ENCODE data around the gene ARHGEF18.
"Not testable (repeated sequence)": the region's sequence is repeated elsewhere in the genome, so short reads cannot be mapped to it uniquely, and the experiment has no call there.

Gene ARHGEF18

GRCh38 chr19:7348587-7349230 is at the start of gene ARHGEF18:
Gene ARHGEF18 (plus strand): TSS chr19:7348937. CDS start chr19:7362891, 13,954 bp downstream.
- DNase-seq = no peak

- DNase-seq = no peak
These were observed 47.2 kb upstream of the ARHGEF18 start for GRCh38 chr19:7301525-7301924.

GRCh38 chr19:7303470-7303869 is 45.3 kb upstream of the ARHGEF18 start:
- no peak for DNase-seq

- no peak for DNase-seq
These were observed 44.5 kb upstream of the ARHGEF18 start for GRCh38 chr19:7304200-7304599.

- no peak for DNase-seq
These were observed 41.0 kb upstream of the ARHGEF18 start for GRCh38 chr19:7307590-7308218.

GRCh38 chr19:7308327-7308726 is 40.4 kb upstream of the ARHGEF18 start:
- not testable (repeated sequence) for DNase-seq

- no peak for DNase-seq
These were observed 36.8 kb upstream of the ARHGEF18 start for GRCh38 chr19:7311911-7312310.

GRCh38 chr19:7312816-7313215 is 35.9 kb upstream of the ARHGEF18 start:
- DNase-seq = no peak

GRCh38 chr19:7318176-7318575 is 30.6 kb upstream of the ARHGEF18 start:
- no peak for DNase-seq

GRCh38 chr19:7326105-7326877 is 22.4 kb upstream of the ARHGEF18 start:
- peak; percentile 3 for DNase-seq

GRCh38 chr19:7327802-7328201 is 20.9 kb upstream of the ARHGEF18 start:
- DNase-seq = no peak

- no peak for DNase-seq
These were observed 20.1 kb upstream of the ARHGEF18 start for GRCh38 chr19:7328647-7329046.

- no peak for DNase-seq
These were observed 17.3 kb upstream of the ARHGEF18 start for GRCh38 chr19:7331446-7331845.

GRCh38 chr19:7333198-7334118 is 15.3 kb upstream of the ARHGEF18 start:
- no peak for DNase-seq

- no peak for DNase-seq
These were observed 12.3 kb upstream of the ARHGEF18 start for GRCh38 chr19:7336321-7336973.

GRCh38 chr19:7337380-7338194 is 11.2 kb upstream of the ARHGEF18 start:
- no peak for DNase-seq

- peak; percentile 74 for DNase-seq
These were observed 7.5 kb upstream of the ARHGEF18 start for GRCh38 chr19:7340959-7341837.

- no peak for DNase-seq
These were observed 6.6 kb upstream of the ARHGEF18 start for GRCh38 chr19:7342143-7342542.

GRCh38 chr19:7346488-7346971 is 2.2 kb upstream of the ARHGEF18 start:
- no peak for DNase-seq

GRCh38 chr19:7346997-7347396 is 1.7 kb upstream of the ARHGEF18 start:
- not testable (repeated sequence) for DNase-seq
